ENCODE data around the gene DUSP11. TPM values are rescaled to one million over a fixed set of nuclear protein-coding genes. Genes with fewer than 3 reads are reported as not detected.
"Not testable (repeated sequence)": the region's sequence is repeated elsewhere in the genome, so short reads cannot be mapped to it uniquely, and the experiment has no call there.

The DUSP11 gene
- total RNA-seq, 1 donor from 2014 or later: 29.8 TPM

DNA sequence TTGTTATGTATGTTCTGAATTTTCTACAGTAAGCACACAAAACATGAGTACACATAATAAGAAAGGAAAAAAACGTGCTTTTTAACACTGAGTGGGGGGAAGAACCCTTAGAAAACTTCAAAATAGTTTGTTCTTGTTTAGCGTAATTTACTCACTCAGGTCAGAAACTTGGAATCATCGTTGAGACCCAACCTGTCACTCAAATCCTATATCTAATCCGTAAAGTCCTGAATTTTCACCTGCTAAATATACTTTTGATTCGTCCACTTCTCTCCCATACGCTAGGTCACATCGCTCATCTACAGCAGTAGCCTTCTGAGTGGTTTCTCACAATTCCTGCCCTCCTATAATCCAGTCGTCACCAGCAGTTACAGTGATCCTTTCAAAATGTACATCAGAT, 43.5 kb downstream of the DUSP11 start:
- H3K4me3 ChIP-seq (ENCODE audit: low read depth, low read length): peak overlapping the region; percentile 92
- H3K36me3 ChIP-seq (ENCODE audit: control insufficient read depth, insufficient read depth, low read length): no peaks in the 10 kb centered on the region
- TF ChIP-seq, protein P1, sequence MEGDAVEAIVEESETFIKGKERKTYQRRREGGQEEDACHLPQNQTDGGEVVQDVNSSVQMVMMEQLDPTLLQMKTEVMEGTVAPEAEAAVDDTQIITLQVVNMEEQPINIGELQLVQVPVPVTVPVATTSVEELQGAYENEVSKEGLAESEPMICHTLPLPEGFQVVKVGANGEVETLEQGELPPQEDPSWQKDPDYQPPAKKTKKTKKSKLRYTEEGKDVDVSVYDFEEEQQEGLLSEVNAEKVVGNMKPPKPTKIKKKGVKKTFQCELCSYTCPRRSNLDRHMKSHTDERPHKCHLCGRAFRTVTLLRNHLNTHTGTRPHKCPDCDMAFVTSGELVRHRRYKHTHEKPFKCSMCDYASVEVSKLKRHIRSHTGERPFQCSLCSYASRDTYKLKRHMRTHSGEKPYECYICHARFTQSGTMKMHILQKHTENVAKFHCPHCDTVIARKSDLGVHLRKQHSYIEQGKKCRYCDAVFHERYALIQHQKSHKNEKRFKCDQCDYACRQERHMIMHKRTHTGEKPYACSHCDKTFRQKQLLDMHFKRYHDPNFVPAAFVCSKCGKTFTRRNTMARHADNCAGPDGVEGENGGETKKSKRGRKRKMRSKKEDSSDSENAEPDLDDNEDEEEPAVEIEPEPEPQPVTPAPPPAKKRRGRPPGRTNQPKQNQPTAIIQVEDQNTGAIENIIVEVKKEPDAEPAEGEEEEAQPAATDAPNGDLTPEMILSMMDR (IDR thresholded peaks at IDR 0.05; ENCODE audit: insufficient read depth, low read length, poor library complexity, severe bottlenecking): no peak
- DNase-seq (ENCODE audit: low read depth): no peak
- no peaks in the 10 kb centered on the region for H3K27me3 ChIP-seq (ENCODE audit: control insufficient read depth, insufficient read depth, low read length)

DNA sequence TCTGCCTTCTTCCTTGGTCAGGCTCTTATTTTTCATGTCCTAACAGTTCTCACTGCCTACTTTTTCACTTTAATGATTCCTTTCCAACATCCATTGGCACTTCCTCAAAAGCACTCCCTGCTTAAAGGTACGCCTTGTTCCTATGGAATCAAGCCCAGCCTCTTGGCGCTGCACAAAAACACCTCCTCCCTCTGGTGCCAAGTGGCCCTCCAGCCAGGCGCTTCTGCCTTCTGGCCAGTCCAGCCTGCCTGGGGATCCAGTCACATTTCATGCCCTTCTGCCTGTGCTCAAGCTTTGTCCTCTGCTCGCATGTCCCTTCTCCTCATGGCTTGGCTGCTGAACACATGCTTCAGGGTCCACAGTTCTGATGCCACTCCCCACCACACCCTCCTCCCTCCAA, 49.1 kb downstream of the DUSP11 start:
- no peak for DNase-seq (ENCODE audit: low read depth)
- TF ChIP-seq, protein P1 (IDR thresholded peaks at IDR 0.05; ENCODE audit: insufficient read depth, low read length, poor library complexity, severe bottlenecking): no peak
- Histone ChIP-seq H3K36me3 (ENCODE audit: control insufficient read depth, insufficient read depth, low read length) (no peaks in the 10 kb centered on the region), H3K27me3 (ENCODE audit: control insufficient read depth, insufficient read depth, low read length) (no peaks in the 10 kb centered on the region), H3K4me3 (ENCODE audit: low read depth, low read length) (no peak overlapping the region)

DNA sequence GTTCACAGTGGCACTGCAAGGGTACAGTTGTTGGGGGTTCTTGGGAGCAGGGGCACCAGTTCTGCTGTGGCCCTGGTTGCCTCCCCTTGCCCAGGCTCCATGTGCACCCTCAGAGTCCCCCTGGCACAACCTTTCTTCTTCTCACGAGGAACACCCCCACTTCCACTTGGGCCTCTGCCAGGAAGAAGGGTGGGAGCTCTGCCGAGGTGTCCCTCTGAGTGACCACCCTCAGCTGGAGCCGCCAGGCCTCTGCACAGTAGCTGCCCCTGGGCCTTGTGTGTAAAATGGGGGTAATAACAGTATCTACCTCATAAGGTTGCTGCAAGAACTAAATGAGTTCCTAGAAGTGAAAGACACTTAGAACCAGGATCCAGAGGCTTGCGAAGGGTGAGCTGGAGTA, 51.2 kb downstream of the DUSP11 start:
- TF ChIP-seq, protein P1 (IDR thresholded peaks at IDR 0.05; ENCODE audit: insufficient read depth, low read length, poor library complexity, severe bottlenecking): no peak
- Histone ChIP-seq H3K4me3 (ENCODE audit: low read depth, low read length) (no peak overlapping the region), H3K27me3 (ENCODE audit: control insufficient read depth, insufficient read depth, low read length) (no peaks in the 10 kb centered on the region), H3K36me3 (ENCODE audit: control insufficient read depth, insufficient read depth, low read length) (no peaks in the 10 kb centered on the region)
- no peak for DNase-seq (ENCODE audit: low read depth)

DNA sequence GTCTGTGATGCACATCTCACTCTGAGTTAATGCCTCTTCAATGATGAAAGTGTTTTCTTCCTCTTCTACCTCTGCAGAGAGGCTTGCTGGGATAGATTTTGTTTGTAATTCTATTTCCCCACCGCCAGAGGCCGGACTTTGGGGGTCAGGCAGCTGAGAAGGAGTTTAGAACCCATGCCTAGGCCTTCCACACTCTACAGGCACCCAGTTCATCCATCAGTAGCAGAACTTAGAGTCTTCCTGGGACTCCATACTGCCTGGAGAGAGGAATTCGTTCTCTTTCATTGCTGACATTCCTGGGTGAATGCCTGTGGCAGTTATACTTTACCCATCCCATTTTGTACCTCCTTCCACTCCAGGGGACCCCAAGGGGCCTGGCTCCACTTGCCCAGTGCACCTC, 51.9 kb downstream of the DUSP11 start:
- no peak for DNase-seq (ENCODE audit: low read depth)
- no peaks in the 10 kb centered on the region for H3K36me3 ChIP-seq (ENCODE audit: control insufficient read depth, insufficient read depth, low read length)
- TF ChIP-seq, protein P1 (IDR thresholded peaks at IDR 0.05; ENCODE audit: insufficient read depth, low read length, poor library complexity, severe bottlenecking): no peak
- no peaks in the 10 kb centered on the region for H3K27me3 ChIP-seq (ENCODE audit: control insufficient read depth, insufficient read depth, low read length)
- no peak overlapping the region for H3K4me3 ChIP-seq (ENCODE audit: low read depth, low read length)

DNA sequence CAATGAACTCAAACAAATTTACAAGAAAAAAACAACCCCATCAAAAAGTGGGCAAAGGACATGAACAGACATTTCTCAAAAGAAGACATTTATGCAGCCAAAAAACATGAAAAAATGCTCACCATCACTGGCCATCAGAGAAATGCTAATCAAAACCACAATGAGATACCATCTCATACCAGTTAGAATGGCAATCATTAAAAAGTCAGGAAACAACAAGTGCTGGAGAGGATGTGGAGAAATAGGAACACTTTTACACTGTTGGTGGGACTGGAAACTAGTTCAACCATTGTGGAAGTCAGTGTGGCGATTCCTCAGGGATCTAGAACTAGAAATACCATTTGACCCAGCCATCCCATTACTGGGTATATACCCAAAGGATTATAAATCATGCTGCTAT, 53.2 kb downstream of the DUSP11 start:
- H3K27me3 ChIP-seq (ENCODE audit: control insufficient read depth, insufficient read depth, low read length); DNase-seq (ENCODE audit: low read depth); H3K4me3 ChIP-seq (ENCODE audit: low read depth, low read length); H3K36me3 ChIP-seq (ENCODE audit: control insufficient read depth, insufficient read depth, low read length): not testable (repeated sequence)

DNA sequence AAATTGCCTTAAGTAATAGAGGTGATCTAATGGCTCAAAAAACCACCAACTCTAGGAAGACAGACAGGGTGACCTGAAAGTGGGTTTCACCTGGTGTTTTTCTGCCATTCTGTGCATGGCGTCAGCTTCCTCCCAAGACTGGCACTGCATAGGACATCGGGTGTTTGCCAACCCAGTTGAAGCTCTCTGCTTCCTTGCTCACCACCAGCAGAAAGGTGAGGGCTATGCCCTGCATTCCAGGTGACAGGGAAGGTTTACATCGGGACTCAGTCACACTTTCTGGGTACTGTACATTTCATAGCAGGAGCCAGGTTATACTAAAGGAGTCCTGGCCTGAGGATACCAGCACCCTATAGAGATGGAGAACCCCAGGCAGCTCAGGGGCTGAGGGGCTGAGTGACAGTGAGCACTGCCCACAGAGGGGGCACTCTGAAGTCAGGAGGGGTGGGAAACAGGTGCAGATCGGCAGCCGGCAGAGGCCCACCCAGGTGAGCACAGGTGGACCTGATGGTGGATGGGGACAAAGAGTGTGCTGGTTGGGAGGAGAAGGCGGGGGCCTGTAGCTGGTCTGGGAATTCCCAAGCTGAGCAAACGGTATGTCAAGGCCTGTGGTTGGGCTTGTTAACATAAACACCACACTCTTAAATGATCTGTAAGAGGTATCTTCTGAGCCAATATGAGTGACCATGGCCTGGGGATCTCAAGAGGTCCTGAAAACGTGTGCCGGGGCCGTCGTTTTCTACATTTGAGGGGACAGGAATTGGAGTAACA, 60.9 kb downstream of the DUSP11 start:
- TF ChIP-seq, protein P1 (IDR thresholded peaks at IDR 0.05; ENCODE audit: insufficient read depth, low read length, poor library complexity, severe bottlenecking): no peak
- Histone ChIP-seq H3K4me3 (ENCODE audit: low read depth, low read length) (no peak overlapping the region), H3K36me3 (ENCODE audit: control insufficient read depth, insufficient read depth, low read length) (no peaks in the 10 kb centered on the region), H3K27me3 (ENCODE audit: control insufficient read depth, insufficient read depth, low read length) (no peaks in the 10 kb centered on the region)
- DNase-seq (ENCODE audit: low read depth): no peak
